Measurements from ENCODE around the gene B3GNT4.
"Not testable (repeated sequence)": the region's sequence is repeated elsewhere in the genome, so short reads cannot be mapped to it uniquely, and the experiment has no call there.

B3GNT4 gene

GRCh38 chr12:122216445-122216844 lies 12.9 kb downstream of the B3GNT4 start:
- no peak for DNase-seq (ENCODE audit: low spot score)

GRCh38 chr12:122225683-122226365 lies 22.3 kb downstream of the B3GNT4 start, which contains the start of gene DIABLO:
Gene DIABLO, minus strand, starts transcription at chr12:122226052. Its CDS starts 38 bp downstream, at chr12:122226014.
- DNase-seq (ENCODE audit: low spot score), result peak; percentile 100

- no peak for DNase-seq (ENCODE audit: low spot score)
These were observed 23.0 kb downstream of the B3GNT4 start for GRCh38 chr12:122226366-122227125.

GRCh38 chr12:122227341-122227740 lies 23.8 kb downstream of the B3GNT4 start:
- DNase-seq (ENCODE audit: low spot score), result no peak

- DNase-seq (ENCODE audit: low spot score), result no peak
These were observed 24.6 kb downstream of the B3GNT4 start for GRCh38 chr12:122228092-122228491.

GRCh38 chr12:122230798-122231197 lies 27.3 kb downstream of the B3GNT4 start:
- no peak for DNase-seq (ENCODE audit: low spot score)

- DNase-seq (ENCODE audit: low spot score), result no peak
These were observed 29.2 kb downstream of the B3GNT4 start for GRCh38 chr12:122232691-122233090.

- no peak for DNase-seq (ENCODE audit: low spot score)
These were observed 32.2 kb downstream of the B3GNT4 start for GRCh38 chr12:122235741-122236140.

- DNase-seq (ENCODE audit: low spot score), result no peak
These were observed 35.4 kb downstream of the B3GNT4 start for GRCh38 chr12:122238861-122239260.

- DNase-seq (ENCODE audit: low spot score), result no peak
These were observed 40.5 kb downstream of the B3GNT4 start for GRCh38 chr12:122243965-122244364.

GRCh38 chr12:122244565-122245371 lies 41.3 kb downstream of the B3GNT4 start:
- DNase-seq (ENCODE audit: low spot score), result no peak

- DNase-seq (ENCODE audit: low spot score), result no peak
These were observed 42.0 kb downstream of the B3GNT4 start for GRCh38 chr12:122245553-122245952.

GRCh38 chr12:122250047-122250446 lies 46.5 kb downstream of the B3GNT4 start:
- DNase-seq (ENCODE audit: low spot score), result no peak

- DNase-seq (ENCODE audit: low spot score), result no peak
These were observed 47.0 kb downstream of the B3GNT4 start for GRCh38 chr12:122250536-122250935.

GRCh38 chr12:122258462-122258861 lies 55.0 kb downstream of the B3GNT4 start:
- not testable (repeated sequence) for DNase-seq (ENCODE audit: low spot score)
